ENCODE results near the gene ECHS1.

ECHS1 gene

GRCh38 chr10:133351408-133352318, 21.5 kb downstream of the ECHS1 start:
- H3K4me3 ChIP-seq (ENCODE audit: low read depth, low read length): no peak overlapping the region
- no peak for DNase-seq (ENCODE audit: low read depth)
- no peak for TF ChIP-seq CTCF (IDR thresholded peaks at IDR 0.05; ENCODE audit: insufficient read depth, low read depth, low read length, missing control alignments)

- no peak for TF ChIP-seq CTCF (IDR thresholded peaks at IDR 0.05; ENCODE audit: insufficient read depth, low read depth, low read length, missing control alignments)
- H3K4me3 ChIP-seq (ENCODE audit: low read depth, low read length): no peak overlapping the region
- no peak for DNase-seq (ENCODE audit: low read depth)
Observed at GRCh38 chr10:133350950-133351329, 22.2 kb downstream of the ECHS1 start.

GRCh38 chr10:133350283-133350949, 22.7 kb downstream of the ECHS1 start:
- TF ChIP-seq CTCF (IDR thresholded peaks at IDR 0.05; ENCODE audit: insufficient read depth, low read depth, low read length, missing control alignments): no peak
- H3K4me3 ChIP-seq (ENCODE audit: low read depth, low read length): no peak overlapping the region
- no peak for DNase-seq (ENCODE audit: low read depth)

- TF ChIP-seq CTCF (IDR thresholded peaks at IDR 0.05; ENCODE audit: insufficient read depth, low read depth, low read length, missing control alignments): no peak
- H3K4me3 ChIP-seq (ENCODE audit: low read depth, low read length): no peak overlapping the region
- DNase-seq (ENCODE audit: low read depth): no peak
Observed at GRCh38 chr10:133349577-133350011, 23.6 kb downstream of the ECHS1 start.

GRCh38 chr10:133349160-133349568, 24.0 kb downstream of the ECHS1 start:
- TF ChIP-seq CTCF (IDR thresholded peaks at IDR 0.05; ENCODE audit: insufficient read depth, low read depth, low read length, missing control alignments): no peak
- no peak for DNase-seq (ENCODE audit: low read depth)
- H3K4me3 ChIP-seq (ENCODE audit: low read depth, low read length): no peak overlapping the region

GRCh38 chr10:133347710-133348517, 25.2 kb downstream of the ECHS1 start:
- DNase-seq (ENCODE audit: low read depth): no peak
- TF ChIP-seq CTCF (IDR thresholded peaks at IDR 0.05; ENCODE audit: insufficient read depth, low read depth, low read length, missing control alignments): no peak
- H3K4me3 ChIP-seq (ENCODE audit: low read depth, low read length): no peak overlapping the region

Data from GM12865 (cell line).